Measurements from ENCODE around the gene NT5C3B. TPM values are rescaled to one million over a fixed set of nuclear protein-coding genes. Genes with fewer than 3 reads are reported as not detected.
A peak's percentile ranks its signal among the peaks of the same experiment; 100 is the strongest.

Gene NT5C3B
- total RNA-seq, 1 donor from 2014 or later = 36.5 TPM

GRCh38 chr17:41785091-41785858 is 50.8 kb downstream of the NT5C3B start:
- no peaks in the 10 kb centered on the region for H3K36me3 ChIP-seq
- ATAC-seq (no peak), DNase-seq (no peak)
- no peak for TF ChIP-seq CTCF (IDR thresholded peaks at IDR 0.05)
- H3K27ac ChIP-seq = peak overlapping the region; percentile 87
- H3K27me3 ChIP-seq = no peaks in the 10 kb centered on the region
- no peaks in the 10 kb centered on the region for H3K9me3 ChIP-seq
- intact Hi-C loops (cut with DNase I) = no loop called here
- H3K4me1 ChIP-seq = peaks cover 46% of the 10 kb centered on the region
- peak overlapping the region; percentile 77 for H3K4me3 ChIP-seq

DNA sequence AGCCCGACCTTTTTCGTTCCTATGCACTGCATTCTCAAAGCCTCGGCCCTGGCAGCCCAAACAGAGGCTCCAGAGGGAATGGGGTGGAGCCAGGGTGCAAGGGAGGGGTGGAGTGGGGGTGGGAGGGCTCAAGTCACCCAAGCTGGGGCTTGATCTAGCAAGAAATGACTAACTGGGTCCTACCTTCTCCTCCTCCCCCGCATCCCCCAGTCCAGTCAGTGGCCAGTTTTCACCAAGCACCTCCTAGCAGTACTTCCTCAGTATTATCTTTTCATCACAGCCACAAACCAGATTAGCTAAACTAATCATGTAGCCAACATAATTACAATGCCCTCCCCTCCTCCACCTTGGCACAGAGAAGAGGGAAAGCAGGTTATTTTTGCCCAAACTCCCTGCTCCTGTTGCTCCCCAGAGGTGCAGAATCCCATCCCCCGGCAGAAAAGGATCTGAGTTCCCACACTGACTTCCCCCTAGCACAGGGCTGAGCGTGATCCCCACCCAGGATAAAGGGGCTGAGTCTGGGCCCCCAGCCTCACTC is 51.8 kb downstream of the NT5C3B start:
- no peak for DNase-seq
- H3K4me3 ChIP-seq = peak overlapping the region; percentile 77
- peak overlapping the region; percentile 87 for H3K27ac ChIP-seq

GRCh38 chr17:41782142-41782541 is 53.9 kb downstream of the NT5C3B start:
- Histone ChIP-seq H3K4me1 (peaks cover 63% of the 10 kb centered on the region), H3K9me3 (no peaks in the 10 kb centered on the region), H3K27ac (peak overlapping the region; percentile 42), H3K4me3 (no peak overlapping the region), H3K27me3 (no peaks in the 10 kb centered on the region), H3K36me3 (no peaks in the 10 kb centered on the region)
- intact Hi-C loops (cut with DNase I) = no loop called here
- no peak for DNase-seq
- no peak for ATAC-seq
- no peak for TF ChIP-seq CTCF (IDR thresholded peaks at IDR 0.05)

More for the DNA sequence above, 51.8 kb downstream of the NT5C3B start:
- Histone ChIP-seq H3K9me3 (no peaks in the 10 kb centered on the region), H3K36me3 (no peaks in the 10 kb centered on the region), H3K4me1 (peaks cover 54% of the 10 kb centered on the region), H3K27me3 (no peaks in the 10 kb centered on the region)
- intact Hi-C loops (cut with DNase I) = no loop called here
- peak; percentile 2 for ATAC-seq
- TF ChIP-seq CTCF (IDR thresholded peaks at IDR 0.05) = no peak

DNA sequence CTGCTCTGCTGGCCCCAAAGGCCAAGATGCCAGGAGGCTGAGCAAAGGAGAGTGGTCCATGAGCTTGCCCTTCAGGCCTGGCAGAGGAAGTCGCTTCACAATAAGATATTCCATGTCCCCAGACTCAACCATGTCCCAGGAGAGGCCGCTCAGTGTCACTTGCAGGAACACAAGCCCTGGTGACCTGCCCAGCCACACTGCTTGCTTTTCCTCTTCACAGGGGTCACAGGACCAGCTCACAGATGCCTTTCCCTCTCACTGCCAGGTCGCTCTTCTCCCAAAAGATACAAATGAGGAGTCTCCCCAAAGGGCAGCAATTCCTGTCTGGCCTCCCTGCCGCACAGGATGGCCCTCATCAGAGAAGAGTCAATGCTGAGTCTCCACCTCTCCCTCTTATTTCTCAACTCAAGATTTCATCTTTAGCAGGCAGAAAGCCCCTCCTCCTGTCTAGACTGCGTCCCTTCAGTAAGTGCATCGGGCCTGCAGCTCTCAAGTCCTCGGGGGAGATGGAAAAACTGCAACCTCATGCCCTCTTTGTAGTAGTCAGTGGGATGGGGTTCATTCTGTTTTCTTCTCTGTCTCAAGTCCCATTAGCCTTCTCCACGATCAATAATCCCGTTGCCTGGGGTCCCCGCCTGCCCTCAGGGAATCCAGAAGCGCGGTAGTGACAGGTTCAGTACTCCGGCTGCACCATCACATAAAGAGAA is 54.5 kb downstream of the NT5C3B start:
- intact Hi-C loops (cut with DNase I) = no loop called here
- no peak for TF ChIP-seq CTCF (IDR thresholded peaks at IDR 0.05)
- Histone ChIP-seq H3K4me1 (peaks cover 69% of the 10 kb centered on the region), H3K27ac (peak overlapping the region; percentile 58), H3K9me3 (no peaks in the 10 kb centered on the region), H3K4me3 (no peak overlapping the region), H3K27me3 (no peaks in the 10 kb centered on the region), H3K36me3 (no peaks in the 10 kb centered on the region)
- ATAC-seq (no peak), DNase-seq (no peak)

- Histone ChIP-seq H3K27ac (no peak overlapping the region), H3K27me3 (no peaks in the 10 kb centered on the region), H3K36me3 (no peaks in the 10 kb centered on the region), H3K4me1 (peaks cover 84% of the 10 kb centered on the region), H3K4me3 (no peak overlapping the region), H3K9me3 (no peaks in the 10 kb centered on the region)
- ATAC-seq (no peak), DNase-seq (no peak)
- intact Hi-C loops (cut with DNase I) = no loop called here
- no peak for TF ChIP-seq CTCF (IDR thresholded peaks at IDR 0.05)
Measured at GRCh38 chr17:41779954-41780353, 56.1 kb downstream of the NT5C3B start.

Measured in upper lobe of right lung (tissue), 1 donor.